ENCODE results near the gene AGK.
"Not testable (repeated sequence)": the region's sequence is repeated elsewhere in the genome, so short reads cannot be mapped to it uniquely, and the experiment has no call there.

Gene AGK

GRCh38 chr7:141557360-141557759, 6.2 kb downstream of the AGK start:
- DNase-seq: no peak

GRCh38 chr7:141557831-141558531, 6.8 kb downstream of the AGK start:
- DNase-seq: not testable (repeated sequence)

GRCh38 chr7:141558544-141559183, 7.5 kb downstream of the AGK start:
- DNase-seq: peak; percentile 22

- no peak for DNase-seq
Observed at GRCh38 chr7:141559961-141560360, 8.8 kb downstream of the AGK start.

- no peak for DNase-seq
Observed at GRCh38 chr7:141562036-141562435, 10.8 kb downstream of the AGK start.

- DNase-seq: no peak
Observed at GRCh38 chr7:141562543-141562942, 11.3 kb downstream of the AGK start.

GRCh38 chr7:141562972-141563371, 11.8 kb downstream of the AGK start:
- DNase-seq: no peak

GRCh38 chr7:141563956-141564623, 12.9 kb downstream of the AGK start:
- DNase-seq: peak; percentile 53

GRCh38 chr7:141567432-141567831, 16.2 kb downstream of the AGK start:
- no peak for DNase-seq

GRCh38 chr7:141568227-141568626, 17.0 kb downstream of the AGK start:
- DNase-seq: no peak

- no peak for DNase-seq
Observed at GRCh38 chr7:141571059-141571458, 19.8 kb downstream of the AGK start.

GRCh38 chr7:141572175-141572574, 21.0 kb downstream of the AGK start:
- DNase-seq: no peak

GRCh38 chr7:141573511-141573910, 22.3 kb downstream of the AGK start:
- DNase-seq: no peak

- no peak for DNase-seq
Observed at GRCh38 chr7:141575164-141575563, 24.0 kb downstream of the AGK start.

- no peak for DNase-seq
Observed at GRCh38 chr7:141575654-141576448, 24.6 kb downstream of the AGK start.

- DNase-seq: no peak
Observed at GRCh38 chr7:141577043-141577839, 26.0 kb downstream of the AGK start.

GRCh38 chr7:141579953-141580352, 28.7 kb downstream of the AGK start:
- DNase-seq: not testable (repeated sequence)

- DNase-seq: not testable (repeated sequence)
Observed at GRCh38 chr7:141582063-141582462, 30.9 kb downstream of the AGK start.

- DNase-seq: no peak
Observed at GRCh38 chr7:141584935-141585334, 33.7 kb downstream of the AGK start.

- no peak for DNase-seq
Observed at GRCh38 chr7:141585592-141586510, 34.6 kb downstream of the AGK start.

- no peak for DNase-seq
Observed at GRCh38 chr7:141586878-141587277, 35.7 kb downstream of the AGK start.
